HG03432 (cell line): Measurements from ENCODE around the gene SCP2D1.

Experiments used
- ATAC-seq: cut with Tn5 transposase; IDR thresholded peaks from one replicate; pipeline ENCODE4 v1.9.1; 2021; ENCODE audit warnings: mild to moderate bottlenecking, moderate library complexity; ENCODE audit not compliant: unreplicated experiment

The SCP2D1 gene

GRCh38 chr20:18811186-18811585, 2.4 kb upstream of the SCP2D1 start:
- no peak for ATAC-seq

- ATAC-seq = no peak
Observed at GRCh38 chr20:18811904-18812303, 1.7 kb upstream of the SCP2D1 start.

GRCh38 chr20:18815194-18815942, 1.8 kb downstream of the SCP2D1 start:
- ATAC-seq = no peak

- no peak for ATAC-seq
Observed at GRCh38 chr20:18822832-18823231, 9.2 kb downstream of the SCP2D1 start.

- no peak for ATAC-seq
Observed at GRCh38 chr20:18831830-18832499, 18.4 kb downstream of the SCP2D1 start.

- ATAC-seq = no peak
Observed at GRCh38 chr20:18832546-18833200, 19.1 kb downstream of the SCP2D1 start.

GRCh38 chr20:18835466-18836256, 22.1 kb downstream of the SCP2D1 start:
- ATAC-seq = no peak

GRCh38 chr20:18837718-18838117, 24.1 kb downstream of the SCP2D1 start:
- no peak for ATAC-seq

- no peak for ATAC-seq
Observed at GRCh38 chr20:18839507-18840247, 26.1 kb downstream of the SCP2D1 start.

GRCh38 chr20:18840248-18840645, 26.7 kb downstream of the SCP2D1 start:
- no peak for ATAC-seq

- no peak for ATAC-seq
Observed at GRCh38 chr20:18845017-18845416, 31.4 kb downstream of the SCP2D1 start.

GRCh38 chr20:18847226-18847755, 33.7 kb downstream of the SCP2D1 start:
- ATAC-seq = no peak

- ATAC-seq = no peak
Observed at GRCh38 chr20:18849131-18849530, 35.5 kb downstream of the SCP2D1 start.

GRCh38 chr20:18851629-18852028, 38.0 kb downstream of the SCP2D1 start:
- ATAC-seq = no peak

- ATAC-seq = no peak
Observed at GRCh38 chr20:18852318-18852717, 38.7 kb downstream of the SCP2D1 start.

- no peak for ATAC-seq
Observed at GRCh38 chr20:18853216-18853615, 39.6 kb downstream of the SCP2D1 start.

GRCh38 chr20:18853946-18854646, 40.5 kb downstream of the SCP2D1 start:
- no peak for ATAC-seq

GRCh38 chr20:18855882-18856281, 42.3 kb downstream of the SCP2D1 start:
- no peak for ATAC-seq

GRCh38 chr20:18856873-18857272, 43.3 kb downstream of the SCP2D1 start:
- no peak for ATAC-seq

- ATAC-seq = no peak
Observed at GRCh38 chr20:18857640-18858039, 44.1 kb downstream of the SCP2D1 start.
